Mesendoderm (in vitro differentiated cells): Measurements from ENCODE around the gene TAS2R60.

Experiments used
- DNase-seq: peaks from one replicate; pipeline ENCODE4 v3.0.0; 2013
- H2AK5ac ChIP-seq: 2 replicates; pipeline ENCODE4 v1.6.1; 2013; ENCODE audit warnings: low read length, inconsistent platforms
- H2BK120ac ChIP-seq: 2 replicates; pipeline ENCODE4 v1.6.1; 2013; ENCODE audit warnings: low read depth, mild to moderate bottlenecking, low read length, moderate library complexity, mixed read lengths
- H2BK15ac ChIP-seq: replicated peaks from 2 replicates; pipeline ENCODE4 v1.6.1; 2013; ENCODE audit warnings: low read depth, mild to moderate bottlenecking, moderate library complexity
- H2BK5ac ChIP-seq: 2 replicates; pipeline ENCODE4 v1.6.1; 2013; ENCODE audit warnings: low read length, inconsistent platforms
- H3K18ac ChIP-seq: 2 replicates; pipeline ENCODE4 v1.6.1; 2013; ENCODE audit warnings: mild to moderate bottlenecking, low read length, mixed read lengths
- H3K23ac ChIP-seq: one replicate; pipeline ENCODE4 v1.6.1; 2013; ENCODE audit warnings: low read length
- H3K27ac ChIP-seq: 2 replicates; pipeline ENCODE4 v1.5.1; 2013; ENCODE audit warnings: low read depth, mild to moderate bottlenecking, inconsistent platforms, low read length, moderate library complexity
- H3K27me3 ChIP-seq: 2 replicates; pipeline ENCODE4 v1.6.1; 2013; ENCODE audit warnings: low read length, control low read depth, mild to moderate bottlenecking, inconsistent platforms; ENCODE audit not compliant: insufficient read depth, poor library complexity
- H3K36me3 ChIP-seq: 2 replicates; pipeline ENCODE4 v1.6.1; 2013; ENCODE audit warnings: low read length, inconsistent platforms; ENCODE audit not compliant: control insufficient read depth, insufficient read depth
- H3K4ac ChIP-seq: one replicate; pipeline ENCODE4 v1.6.1; 2013; ENCODE audit warnings: low read depth, mild to moderate bottlenecking, low read length, moderate library complexity
- H3K4me1 ChIP-seq: 2 replicates; pipeline ENCODE4 v1.6.1; 2013; ENCODE audit warnings: low read depth, low read length, inconsistent platforms; ENCODE audit not compliant: control insufficient read depth
- H3K4me2 ChIP-seq: 2 replicates; pipeline ENCODE4 v1.6.1; 2013; ENCODE audit warnings: low read length
- H3K4me3 ChIP-seq: 2 replicates; pipeline ENCODE4 v1.5.1; 2013; ENCODE audit warnings: mild to moderate bottlenecking, low read length
- H3K56ac ChIP-seq: one replicate; pipeline ENCODE4 v1.6.1; 2013; ENCODE audit warnings: low read length
- H3K79me1 ChIP-seq: 2 replicates; pipeline ENCODE4 v1.6.1; 2013; ENCODE audit warnings: low read length, inconsistent platforms
- H3K79me2 ChIP-seq: 2 replicates; pipeline ENCODE4 v1.6.1; 2013; ENCODE audit warnings: mild to moderate bottlenecking, low read length; ENCODE audit not compliant: control insufficient read depth, insufficient read depth
- H3K9ac ChIP-seq: 2 replicates; pipeline ENCODE4 v1.6.1; 2013; ENCODE audit warnings: low read length, inconsistent platforms
- H4K5ac ChIP-seq: one replicate; pipeline ENCODE4 v1.6.1; 2013; ENCODE audit warnings: low read length
- H4K8ac ChIP-seq: one replicate; pipeline ENCODE4 v1.6.1; 2013; ENCODE audit warnings: low read depth, mild to moderate bottlenecking, control low read depth, low read length, moderate library complexity
- WGBS: extraction: QIAGEN DNeasy Blood & Tissue Kit; methylation state at CpG from one replicate; pipeline ENCODE4 v1.1.7; 2013; ENCODE audit warnings: low lambda C conversion rate, missing lambda C conversion rate; ENCODE audit not compliant: insufficient coverage; ENCODE audit errors: extremely low coverage; 5-methylcytosine and 5-hydroxymethylcytosine counted together

TAS2R60 gene

DNA sequence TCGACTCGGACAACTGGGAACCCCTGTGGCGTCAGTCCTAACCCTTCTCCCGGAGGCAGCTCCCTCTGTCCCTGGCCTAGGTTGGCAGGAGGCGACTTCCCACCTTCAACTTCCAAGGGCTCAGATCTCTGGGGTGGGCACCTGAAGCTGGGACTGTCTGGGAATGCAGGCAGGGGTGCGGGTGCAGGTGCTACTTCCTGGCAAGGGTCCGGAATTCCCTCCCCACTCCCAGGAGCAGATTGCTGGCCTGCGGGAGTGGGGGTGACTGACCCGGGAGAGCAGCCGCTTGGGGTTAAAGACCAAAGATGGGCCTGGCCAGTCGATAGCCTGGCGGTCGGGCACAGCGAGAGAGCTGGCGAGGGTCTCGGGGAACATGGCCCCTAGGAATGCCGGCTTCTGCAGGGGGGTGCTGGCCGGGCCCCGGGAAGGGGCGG, 35.0 kb upstream of the TAS2R60 start:
- no peak overlapping the region for H4K8ac ChIP-seq
- peak overlapping the region; percentile 99 for H3K56ac ChIP-seq
- H3K4ac ChIP-seq = peak overlapping the region; percentile 28
- peak overlapping the region; percentile 89 for H3K23ac ChIP-seq
- WGBS = no CpG with 5 or more reads among the region's 20 CpGs
- H3K9ac ChIP-seq = peak overlapping the region; percentile 97
- H3K27me3 ChIP-seq = no peaks in the 10 kb centered on the region
- no peak overlapping the region for H2BK15ac ChIP-seq
- peaks cover 28% of the 10 kb centered on the region for H3K79me2 ChIP-seq
- H3K4me2 ChIP-seq = peak overlapping the region; percentile 64
- H3K18ac ChIP-seq = peak overlapping the region; percentile 52
- peak overlapping the region; percentile 96 for H2BK5ac ChIP-seq
- H3K4me1 ChIP-seq = peaks cover 29% of the 10 kb centered on the region
- H3K79me1 ChIP-seq = peaks cover 16% of the 10 kb centered on the region
- H2BK120ac ChIP-seq = no peak overlapping the region
- H3K4me3 ChIP-seq = peak overlapping the region; percentile 96
- no peak overlapping the region for H4K5ac ChIP-seq
- H3K36me3 ChIP-seq = no peaks in the 10 kb centered on the region
- H3K27ac ChIP-seq = peak overlapping the region; percentile 93
- peak overlapping the region; percentile 90 for H2AK5ac ChIP-seq
- no peak for DNase-seq

- H3K4me3 ChIP-seq = peak within 1 kb of the TSS; percentile 96
- peak within 1 kb of the TSS; percentile 96 for H2BK5ac ChIP-seq
- no peaks in the 10 kb centered on the region for H3K36me3 ChIP-seq
- peak within 1 kb of the TSS; percentile 99 for H3K56ac ChIP-seq
- no CpG with 5 or more reads among the region's 39 CpGs for WGBS
- peaks cover 16% of the 10 kb centered on the region for H3K79me1 ChIP-seq
- peaks cover 29% of the 10 kb centered on the region for H3K4me1 ChIP-seq
- H4K5ac ChIP-seq = no peak within 1 kb of the TSS
- peak within 1 kb of the TSS; percentile 90 for H2AK5ac ChIP-seq
- no peak within 1 kb of the TSS for H2BK15ac ChIP-seq
- peak within 1 kb of the TSS; percentile 97 for H3K9ac ChIP-seq
- peak; percentile 96 for DNase-seq
- peak within 1 kb of the TSS; percentile 93 for H3K27ac ChIP-seq
- peak within 1 kb of the TSS; percentile 89 for H3K23ac ChIP-seq
- no peak within 1 kb of the TSS for H4K8ac ChIP-seq
- H3K4ac ChIP-seq = peak within 1 kb of the TSS; percentile 28
- H3K18ac ChIP-seq = peak within 1 kb of the TSS; percentile 52
- H3K27me3 ChIP-seq = no peaks in the 10 kb centered on the region
- no peak within 1 kb of the TSS for H2BK120ac ChIP-seq
- H3K79me2 ChIP-seq = peaks cover 28% of the 10 kb centered on the region
- H3K4me2 ChIP-seq = peak within 1 kb of the TSS; percentile 64
These were observed 34.3 kb upstream of the TAS2R60 start, which contains the start of gene EPHA1 for GRCh38 chr7:143408686-143409561. EPHA1 (minus strand) TSS chr7:143408856; CDS start chr7:143408805, 51 bp downstream.

DNA sequence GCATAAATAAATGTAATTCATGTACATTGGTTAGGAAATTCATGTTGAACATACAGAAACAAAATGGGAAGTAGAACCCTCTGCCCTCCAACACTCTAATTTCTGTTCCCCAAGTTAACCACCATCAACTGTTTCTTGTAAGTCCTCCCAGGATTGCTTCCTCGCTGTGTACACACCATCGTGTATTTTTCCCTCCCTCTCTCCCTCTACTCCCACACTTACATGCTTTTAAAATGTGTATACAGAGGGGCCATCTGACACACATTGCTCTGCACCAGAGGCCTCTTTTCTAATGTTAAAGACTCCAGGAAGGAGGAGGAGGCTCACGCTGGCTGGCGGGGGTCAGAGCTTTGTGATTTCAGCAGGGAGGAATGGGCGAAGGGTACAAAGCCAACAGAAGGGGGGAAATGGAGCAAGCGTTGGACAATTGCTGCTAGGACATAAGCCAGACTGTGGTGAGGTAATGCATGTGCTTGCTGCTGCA, 32.7 kb upstream of the TAS2R60 start:
- no peak overlapping the region for H3K4me3 ChIP-seq
- WGBS = no CpG with 5 or more reads among the region's 6 CpGs

GRCh38 chr7:143411976-143412708, 31.1 kb upstream of the TAS2R60 start:
- no peak overlapping the region for H2BK5ac ChIP-seq
- H3K36me3 ChIP-seq = no peaks in the 10 kb centered on the region
- H3K27ac ChIP-seq = no peak overlapping the region
- H2BK120ac ChIP-seq = peak overlapping the region; percentile 30
- H3K18ac ChIP-seq = peak overlapping the region; percentile 65
- no peak overlapping the region for H2BK15ac ChIP-seq
- H3K4me2 ChIP-seq = no peak overlapping the region
- peaks cover 10% of the 10 kb centered on the region for H3K4me1 ChIP-seq
- H3K4ac ChIP-seq = peak overlapping the region; percentile 59
- no peak overlapping the region for H3K9ac ChIP-seq
- no peak overlapping the region for H3K4me3 ChIP-seq
- no peaks in the 10 kb centered on the region for H3K27me3 ChIP-seq
- no peak overlapping the region for H4K8ac ChIP-seq
- peak; percentile 66 for DNase-seq
- peaks cover 11% of the 10 kb centered on the region for H3K79me2 ChIP-seq
- H2AK5ac ChIP-seq = peak overlapping the region; percentile 54
- H3K23ac ChIP-seq = no peak overlapping the region
- peak overlapping the region; percentile 46 for H3K56ac ChIP-seq
- no CpG with 5 or more reads among the region's 5 CpGs for WGBS
- no peak overlapping the region for H4K5ac ChIP-seq
- peaks cover 2% of the 10 kb centered on the region for H3K79me1 ChIP-seq

More for the DNA sequence above, 32.7 kb upstream of the TAS2R60 start:
- no peak overlapping the region for H3K27ac ChIP-seq
- no peak overlapping the region for H2BK5ac ChIP-seq
- no peak overlapping the region for H2BK120ac ChIP-seq
- H3K4me2 ChIP-seq = no peak overlapping the region
- H2AK5ac ChIP-seq = no peak overlapping the region
- peaks cover 24% of the 10 kb centered on the region for H3K4me1 ChIP-seq
- H2BK15ac ChIP-seq = no peak overlapping the region
- no peak overlapping the region for H4K8ac ChIP-seq
- no peaks in the 10 kb centered on the region for H3K27me3 ChIP-seq
- H3K9ac ChIP-seq = no peak overlapping the region
- DNase-seq = peak; percentile 27
- peaks cover 9% of the 10 kb centered on the region for H3K79me1 ChIP-seq
- peak overlapping the region; percentile 1 for H3K56ac ChIP-seq
- no peak overlapping the region for H3K23ac ChIP-seq
- H3K79me2 ChIP-seq = peaks cover 19% of the 10 kb centered on the region
- H3K4ac ChIP-seq = peak overlapping the region; percentile 65
- H3K18ac ChIP-seq = peak overlapping the region; percentile 34
- H4K5ac ChIP-seq = no peak overlapping the region
- H3K36me3 ChIP-seq = no peaks in the 10 kb centered on the region

- WGBS = no CpG with 5 or more reads among the region's 8 CpGs
- no peak for DNase-seq
- H2BK15ac ChIP-seq = no peak overlapping the region
- no peak overlapping the region for H3K27ac ChIP-seq
- H3K4me2 ChIP-seq = no peak overlapping the region
- no peak overlapping the region for H3K4ac ChIP-seq
- peaks cover 1% of the 10 kb centered on the region for H3K79me1 ChIP-seq
- H3K9ac ChIP-seq = no peak overlapping the region
- H2BK120ac ChIP-seq = peak overlapping the region; percentile 3
- H2AK5ac ChIP-seq = no peak overlapping the region
- peak overlapping the region; percentile 25 for H3K56ac ChIP-seq
- no peaks in the 10 kb centered on the region for H3K36me3 ChIP-seq
- H3K79me2 ChIP-seq = peaks cover 3% of the 10 kb centered on the region
- H3K23ac ChIP-seq = no peak overlapping the region
- H4K8ac ChIP-seq = no peak overlapping the region
- no peaks in the 10 kb centered on the region for H3K27me3 ChIP-seq
- H3K4me1 ChIP-seq = peaks cover 10% of the 10 kb centered on the region
- no peak overlapping the region for H2BK5ac ChIP-seq
- peak overlapping the region; percentile 34 for H3K18ac ChIP-seq
- H3K4me3 ChIP-seq = no peak overlapping the region
- H4K5ac ChIP-seq = no peak overlapping the region
These were observed 30.1 kb upstream of the TAS2R60 start for GRCh38 chr7:143413123-143413522.
